ENCODE data around the gene MED15. TPM values are rescaled to one million over a fixed set of nuclear protein-coding genes. Genes with fewer than 3 reads are reported as not detected.

The MED15 gene
- total and polyA plus RNA-seq, 2 donors from 2014 or later, result 31.7 to 102 TPM

DNA sequence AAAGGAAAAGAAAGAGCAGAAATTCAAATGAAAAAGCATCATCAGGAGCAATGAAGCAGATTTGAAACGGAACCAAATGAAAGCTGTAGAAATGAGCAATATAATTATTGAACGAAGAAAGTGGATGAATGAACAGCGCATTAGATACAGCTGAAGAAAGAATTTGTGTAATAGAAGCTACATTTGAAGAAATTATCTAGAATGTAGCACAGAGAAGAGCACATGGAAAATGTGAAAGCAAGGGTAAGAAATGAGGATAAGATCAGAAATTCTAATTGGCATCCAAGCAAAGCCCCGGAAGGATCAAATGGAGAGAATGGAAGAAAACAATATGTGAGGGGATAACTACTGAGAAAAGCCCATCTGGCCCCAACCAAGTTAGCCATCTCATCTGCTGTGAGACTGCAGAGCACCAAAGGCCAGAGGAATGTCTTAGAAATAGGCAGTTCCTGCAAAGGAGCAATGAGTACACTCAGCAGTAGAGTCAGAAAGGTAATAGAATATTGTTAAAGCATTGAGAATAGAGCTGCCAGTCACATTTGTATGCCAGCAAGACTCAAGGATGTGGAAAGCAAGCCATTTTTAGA lies 51.9 kb downstream of the MED15 start:
- intact Hi-C loops (cut with DNase I), result no loop called here
- peaks cover 0 to 26% (median 22%) of the 10 kb centered on the region in 3 donors for H3K4me1 ChIP-seq (ENCODE audit: control insufficient read depth in 2 of 3, insufficient read depth in 2 of 3, low read depth in 1 of 3, low read length in 3 of 3)

DNA sequence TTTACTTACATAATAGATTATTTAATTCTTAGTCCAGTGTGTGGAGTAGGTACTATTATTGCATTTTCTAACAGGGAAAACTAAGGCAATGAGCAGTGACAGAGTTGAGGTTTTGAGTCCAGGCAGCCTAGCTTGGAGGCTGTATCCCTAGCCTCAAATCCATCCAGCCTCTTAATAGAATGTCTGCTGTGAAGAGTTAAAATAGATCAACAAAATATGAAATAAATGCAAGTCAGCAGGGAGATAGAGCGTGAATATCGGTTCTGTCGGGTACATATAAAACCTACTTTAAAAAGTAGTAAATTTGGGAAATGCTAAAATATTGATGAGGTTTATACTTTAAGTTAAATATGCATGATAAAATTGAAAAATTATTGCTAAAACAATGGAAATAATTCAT lies 53.3 kb downstream of the MED15 start:
- Histone ChIP-seq H3K27me3 (ENCODE audit: control insufficient read depth, insufficient read depth, low read length) (no peaks in the 10 kb centered on the region), H3K9me3 (ENCODE audit: control insufficient read depth in 2 of 3, insufficient read depth in 1 of 3, low read length in 3 of 3) (no peaks in the 10 kb centered on the region), H3K27ac (ENCODE audit: low read depth in 2 of 2, low read length in 2 of 2) (no peak overlapping the region), H3K36me3 (ENCODE audit: control insufficient read depth in 2 of 3, insufficient read depth in 3 of 3, low read length in 3 of 3) (peaks cover 5 to 34% (median 15%) of the 10 kb centered on the region in 3 donors), H3K4me3 (ENCODE audit: low read length in 3 of 3) (no peak overlapping the region), H3K4me1 (ENCODE audit: control insufficient read depth in 2 of 3, insufficient read depth in 2 of 3, low read depth in 1 of 3, low read length in 3 of 3) (peaks cover 0 to 20% (median 17%) of the 10 kb centered on the region in 3 donors), H3K9ac (ENCODE audit: low read length in 3 of 3) (no peak overlapping the region)
- DNase-seq, result no peak
- TF ChIP-seq, protein P1, sequence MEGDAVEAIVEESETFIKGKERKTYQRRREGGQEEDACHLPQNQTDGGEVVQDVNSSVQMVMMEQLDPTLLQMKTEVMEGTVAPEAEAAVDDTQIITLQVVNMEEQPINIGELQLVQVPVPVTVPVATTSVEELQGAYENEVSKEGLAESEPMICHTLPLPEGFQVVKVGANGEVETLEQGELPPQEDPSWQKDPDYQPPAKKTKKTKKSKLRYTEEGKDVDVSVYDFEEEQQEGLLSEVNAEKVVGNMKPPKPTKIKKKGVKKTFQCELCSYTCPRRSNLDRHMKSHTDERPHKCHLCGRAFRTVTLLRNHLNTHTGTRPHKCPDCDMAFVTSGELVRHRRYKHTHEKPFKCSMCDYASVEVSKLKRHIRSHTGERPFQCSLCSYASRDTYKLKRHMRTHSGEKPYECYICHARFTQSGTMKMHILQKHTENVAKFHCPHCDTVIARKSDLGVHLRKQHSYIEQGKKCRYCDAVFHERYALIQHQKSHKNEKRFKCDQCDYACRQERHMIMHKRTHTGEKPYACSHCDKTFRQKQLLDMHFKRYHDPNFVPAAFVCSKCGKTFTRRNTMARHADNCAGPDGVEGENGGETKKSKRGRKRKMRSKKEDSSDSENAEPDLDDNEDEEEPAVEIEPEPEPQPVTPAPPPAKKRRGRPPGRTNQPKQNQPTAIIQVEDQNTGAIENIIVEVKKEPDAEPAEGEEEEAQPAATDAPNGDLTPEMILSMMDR (IDR thresholded peaks at IDR 0.05; ENCODE audit: borderline replicate concordance, extremely low read depth, insufficient read depth), result no peak
- intact Hi-C loops (cut with DNase I), result no loop called here
- FAIRE-seq, result no peak

More for the DNA sequence above, 51.9 kb downstream of the MED15 start:
- no peak overlapping the region for H3K4me3 ChIP-seq (ENCODE audit: low read length in 3 of 3)
- H3K9ac ChIP-seq (ENCODE audit: low read length in 3 of 3), result no peak overlapping the region
- FAIRE-seq (no peak), DNase-seq (no peak)
- no peak overlapping the region for H3K27ac ChIP-seq (ENCODE audit: low read depth in 2 of 2, low read length in 2 of 2)
- H3K27me3 ChIP-seq (ENCODE audit: control insufficient read depth, insufficient read depth, low read length), result no peaks in the 10 kb centered on the region
- H3K36me3 ChIP-seq (ENCODE audit: control insufficient read depth in 2 of 3, insufficient read depth in 3 of 3, low read length in 3 of 3), result peaks cover 10 to 31% (median 13%) of the 10 kb centered on the region in 3 donors
- H3K9me3 ChIP-seq (ENCODE audit: control insufficient read depth in 2 of 3, insufficient read depth in 1 of 3, low read length in 3 of 3), result no peaks in the 10 kb centered on the region
- TF ChIP-seq, protein P1 (IDR thresholded peaks at IDR 0.05; ENCODE audit: borderline replicate concordance, extremely low read depth, insufficient read depth), result no peak

DNA sequence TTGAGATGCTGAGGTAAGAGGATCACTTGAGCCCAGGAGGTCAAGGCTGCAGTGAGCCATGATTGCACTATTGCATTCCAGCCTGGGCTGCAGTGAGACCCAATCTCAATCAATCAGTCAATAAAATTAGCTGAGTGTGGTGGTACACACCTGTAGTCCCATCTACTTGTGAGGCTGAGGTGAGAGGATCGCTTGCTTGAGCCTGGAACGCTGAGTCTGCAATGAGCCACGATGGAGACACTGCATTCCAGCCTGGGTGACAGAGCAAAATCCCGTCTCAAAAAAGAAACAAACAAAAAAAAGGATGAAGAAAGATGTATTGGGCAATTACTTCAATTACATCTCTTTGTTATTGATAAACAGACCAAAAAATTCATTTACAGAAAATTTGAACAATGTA lies 54.5 kb downstream of the MED15 start:
- H3K36me3 ChIP-seq (ENCODE audit: control insufficient read depth in 2 of 3, insufficient read depth in 3 of 3, low read length in 3 of 3), result peaks cover 5 to 33% (median 23%) of the 10 kb centered on the region in 3 donors

More for the DNA sequence above, 54.5 kb downstream of the MED15 start:
- FAIRE-seq (no peak), DNase-seq (no peak)
- TF ChIP-seq, protein P1 (IDR thresholded peaks at IDR 0.05; ENCODE audit: borderline replicate concordance, extremely low read depth, insufficient read depth), result no peak
- Histone ChIP-seq H3K9ac (ENCODE audit: low read length in 3 of 3) (no peak overlapping the region), H3K27me3 (ENCODE audit: control insufficient read depth, insufficient read depth, low read length) (no peaks in the 10 kb centered on the region), H3K4me3 (ENCODE audit: low read length in 3 of 3) (no peak overlapping the region), H3K4me1 (ENCODE audit: control insufficient read depth in 2 of 3, insufficient read depth in 2 of 3, low read depth in 1 of 3, low read length in 3 of 3) (peaks cover 0 to 19% (median 5%) of the 10 kb centered on the region in 3 donors), H3K27ac (ENCODE audit: low read depth in 2 of 2, low read length in 2 of 2) (no peak overlapping the region), H3K9me3 (ENCODE audit: control insufficient read depth in 2 of 3, insufficient read depth in 1 of 3, low read length in 3 of 3) (no peaks in the 10 kb centered on the region)
- intact Hi-C loops (cut with DNase I), result no loop called here

Measured in kidney (tissue), 14 donors.